HG02798 (cell line): Measurements from ENCODE around the gene SEBOX.

Experiments used
- ATAC-seq: cut with Tn5 transposase; IDR thresholded peaks from one replicate; pipeline ENCODE4 v1.9.1; 2021; ENCODE audit warnings: mild to moderate bottlenecking; ENCODE audit not compliant: unreplicated experiment, poor library complexity

SEBOX gene

DNA sequence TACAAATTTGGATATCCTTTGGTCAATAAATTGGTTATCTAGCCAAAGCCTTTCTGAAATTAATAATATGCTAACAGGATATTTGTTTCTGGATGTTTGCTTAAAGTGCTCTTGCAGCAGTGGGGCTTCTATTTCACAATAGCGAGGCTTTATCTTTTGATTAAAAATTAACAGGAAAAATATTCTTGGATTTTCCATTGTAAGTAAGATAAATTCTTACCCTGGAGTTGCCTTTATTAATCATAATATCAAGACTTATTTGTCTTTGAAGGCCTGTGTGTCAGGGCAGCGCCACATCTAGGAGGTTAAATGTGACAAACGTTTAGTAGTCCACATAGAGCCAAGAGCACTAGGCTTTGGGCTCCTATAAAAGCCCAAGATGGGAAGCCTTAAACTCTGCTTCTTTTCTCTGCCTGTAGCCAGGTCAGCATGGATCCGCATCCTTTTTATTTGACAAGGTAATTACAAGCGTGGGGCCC is 40.7 kb downstream of the SEBOX start:
- no peak for ATAC-seq

DNA sequence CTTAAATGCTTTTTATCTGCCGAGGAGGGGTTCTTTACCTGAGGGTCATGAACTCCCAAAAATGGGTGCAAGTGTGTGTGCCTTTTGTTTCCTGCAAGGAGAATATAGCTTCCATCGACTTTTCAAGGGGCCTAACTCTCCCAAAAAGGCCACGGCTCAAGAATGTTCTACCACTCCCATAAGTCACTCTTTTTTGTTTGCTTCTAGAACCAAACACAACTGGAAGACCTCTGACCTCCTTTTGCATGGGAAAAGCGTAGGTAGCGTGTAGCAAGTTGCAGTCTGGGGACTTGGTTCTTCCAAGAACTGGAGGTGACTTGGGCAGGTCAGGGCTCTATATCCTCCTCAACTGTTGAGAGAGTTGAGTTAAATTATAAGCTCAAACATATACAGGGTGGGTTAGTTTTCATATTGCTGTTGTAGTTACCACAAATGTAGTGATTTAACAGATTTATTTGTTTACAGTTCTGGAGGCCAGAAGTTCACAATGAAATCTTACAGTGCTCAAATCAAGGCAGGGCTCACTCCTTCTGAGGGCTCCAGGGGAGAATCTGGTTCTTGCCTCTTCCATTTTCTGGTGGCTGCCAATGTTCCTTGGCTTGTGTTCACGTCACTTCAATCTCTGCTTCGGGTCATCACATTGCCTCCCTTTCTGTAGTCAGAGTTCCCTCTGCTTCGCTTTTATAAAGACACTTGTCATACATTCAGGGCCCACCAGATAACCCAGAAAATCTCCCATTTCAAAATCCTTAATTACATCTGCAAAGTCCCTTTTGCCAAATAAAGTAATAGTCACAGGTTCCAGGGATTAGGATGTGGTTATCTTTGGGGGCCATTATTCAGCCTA is 44.6 kb downstream of the SEBOX start:
- no peak for ATAC-seq

DNA sequence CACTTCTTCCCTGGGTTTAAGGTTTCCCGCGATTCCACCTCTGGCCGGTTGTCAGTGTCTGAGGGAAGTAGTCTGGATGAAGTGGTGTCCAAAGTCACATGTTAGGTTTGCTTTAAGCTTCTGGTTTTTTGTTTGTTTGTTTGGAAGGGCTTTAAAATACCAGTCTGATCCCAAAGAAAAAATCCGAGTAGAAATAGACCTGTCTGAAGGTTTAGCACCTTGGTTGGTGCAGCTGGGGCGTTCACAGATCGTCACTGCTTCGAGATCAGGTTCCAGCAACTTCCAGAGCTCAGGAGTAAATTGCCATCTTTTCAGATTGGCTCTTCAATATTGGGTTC is 45.4 kb downstream of the SEBOX start:
- ATAC-seq = no peak

DNA sequence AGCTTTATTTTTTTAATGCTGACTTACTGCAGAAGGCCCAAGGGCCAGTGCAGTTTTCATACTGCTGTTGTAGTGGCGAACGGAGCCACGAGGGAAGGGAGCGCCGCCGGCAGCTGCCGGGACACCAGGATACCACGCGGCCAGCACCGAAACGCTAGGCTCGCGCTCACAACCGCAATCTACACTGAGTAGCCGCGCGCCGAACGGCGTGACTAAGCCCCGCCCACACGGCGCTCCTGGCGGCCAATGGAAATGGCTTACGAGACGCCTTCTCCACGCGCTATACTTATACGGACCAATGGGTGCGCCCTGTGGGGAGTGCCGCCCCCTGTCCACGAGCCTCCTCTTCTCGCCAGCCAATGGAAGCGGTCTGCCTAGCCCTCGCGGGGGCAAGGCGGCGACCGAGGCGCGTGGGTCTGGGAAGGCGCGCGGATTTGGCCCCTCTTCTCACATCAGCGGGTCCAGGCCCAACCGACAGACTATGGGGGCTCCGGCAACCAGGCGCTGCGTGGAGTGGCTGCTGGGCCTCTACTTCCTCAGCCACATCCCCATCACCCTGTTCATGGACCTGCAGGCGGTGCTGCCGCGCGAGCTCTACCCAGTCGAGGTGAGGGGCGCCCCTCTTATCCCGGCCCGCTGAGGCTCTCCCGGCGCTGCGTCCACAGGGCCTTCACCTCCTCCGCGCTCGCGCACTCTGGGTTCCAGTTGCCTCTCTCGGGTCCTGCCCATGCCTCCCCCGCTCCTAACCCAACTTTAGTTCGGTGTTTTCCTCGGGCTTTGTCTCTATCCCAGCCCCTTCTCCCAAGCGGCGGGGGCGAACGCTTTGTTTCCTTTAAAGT is 46.0 kb downstream of the SEBOX start, which contains the start of gene TMEM97:
Gene TMEM97 (plus strand): TSS at position 442 of the 839 bp plus-strand sequence. CDS start 40 bp downstream, at position 482.
- ATAC-seq = peak; percentile 99

DNA sequence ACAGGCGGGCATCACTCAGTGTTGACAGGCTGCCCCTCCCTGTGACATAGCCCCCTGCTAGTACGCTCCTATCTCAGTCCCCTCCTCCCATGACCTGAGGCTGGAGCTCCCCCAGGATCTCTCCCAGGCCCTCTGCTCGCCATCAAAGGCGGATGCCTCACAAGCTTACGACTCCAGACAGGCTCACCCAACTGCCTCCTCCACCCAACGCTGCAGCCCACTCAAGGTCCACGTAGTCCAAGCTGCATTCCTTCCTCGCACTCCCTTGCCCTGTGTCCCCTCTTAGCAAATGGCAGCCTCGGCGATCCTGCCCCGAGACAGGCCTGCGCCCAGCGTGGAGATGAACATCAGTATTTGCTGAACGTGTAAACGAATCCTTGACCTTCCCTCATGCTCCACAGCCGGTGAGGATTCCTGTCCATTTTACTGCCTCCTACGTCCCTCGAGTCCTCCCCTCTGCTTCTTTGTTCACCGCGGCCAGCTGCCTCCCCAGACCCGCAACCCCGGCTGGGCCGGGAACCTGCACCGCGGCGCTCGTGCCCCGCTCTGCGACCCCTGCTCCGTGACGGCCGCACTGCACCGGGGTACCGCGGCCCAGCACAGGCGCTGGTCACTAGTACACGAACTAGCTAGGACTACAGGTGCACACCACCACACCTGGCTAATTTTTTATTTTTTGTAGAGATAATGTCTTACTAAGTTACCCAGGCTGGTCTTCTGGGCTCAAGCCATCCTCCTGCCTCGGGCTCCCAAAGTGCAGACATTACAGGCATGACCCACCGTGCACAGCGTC is 46.8 kb downstream of the SEBOX start:
- ATAC-seq = no peak

DNA sequence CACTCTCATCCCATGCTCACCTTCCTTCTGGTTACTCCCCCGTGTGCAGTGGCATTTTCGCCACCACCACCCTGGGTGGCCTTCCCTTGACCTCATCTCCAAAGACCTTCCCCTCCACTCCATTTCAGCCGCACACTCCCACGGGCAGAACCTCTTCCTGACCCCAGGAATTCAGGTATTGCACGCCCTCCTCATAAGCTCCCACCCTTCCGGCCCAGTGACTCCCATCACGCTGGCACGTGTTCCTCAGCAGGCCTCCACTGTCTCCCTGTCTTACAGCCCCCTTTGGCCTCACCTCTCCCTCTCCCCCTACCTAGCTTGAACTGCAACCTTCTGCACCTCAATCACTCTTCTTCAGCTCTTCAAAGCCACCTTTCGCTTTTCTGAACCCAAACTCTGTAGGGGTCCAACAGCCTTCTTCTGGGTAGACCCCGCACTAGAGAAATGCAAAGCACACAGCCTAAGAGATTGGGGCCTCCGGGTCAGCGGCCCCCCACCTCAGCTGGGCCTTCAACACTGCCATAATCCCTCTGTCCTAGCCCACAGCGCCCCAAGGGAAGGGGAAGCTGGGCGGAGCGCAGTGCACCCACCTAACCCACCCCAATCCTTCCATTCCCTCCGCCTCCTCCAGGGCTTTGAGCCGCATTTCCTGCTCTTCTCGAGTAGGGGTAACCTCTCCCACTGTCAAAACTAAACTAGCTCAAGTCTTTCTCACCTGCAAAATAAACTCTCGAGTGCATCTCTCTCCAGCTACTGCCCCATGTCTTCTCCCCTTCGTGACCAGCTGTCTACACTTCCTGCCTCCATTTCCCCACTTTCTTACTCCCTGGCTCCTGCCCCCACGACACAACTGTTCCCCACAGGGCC is 47.7 kb downstream of the SEBOX start:
- ATAC-seq = no peak

DNA sequence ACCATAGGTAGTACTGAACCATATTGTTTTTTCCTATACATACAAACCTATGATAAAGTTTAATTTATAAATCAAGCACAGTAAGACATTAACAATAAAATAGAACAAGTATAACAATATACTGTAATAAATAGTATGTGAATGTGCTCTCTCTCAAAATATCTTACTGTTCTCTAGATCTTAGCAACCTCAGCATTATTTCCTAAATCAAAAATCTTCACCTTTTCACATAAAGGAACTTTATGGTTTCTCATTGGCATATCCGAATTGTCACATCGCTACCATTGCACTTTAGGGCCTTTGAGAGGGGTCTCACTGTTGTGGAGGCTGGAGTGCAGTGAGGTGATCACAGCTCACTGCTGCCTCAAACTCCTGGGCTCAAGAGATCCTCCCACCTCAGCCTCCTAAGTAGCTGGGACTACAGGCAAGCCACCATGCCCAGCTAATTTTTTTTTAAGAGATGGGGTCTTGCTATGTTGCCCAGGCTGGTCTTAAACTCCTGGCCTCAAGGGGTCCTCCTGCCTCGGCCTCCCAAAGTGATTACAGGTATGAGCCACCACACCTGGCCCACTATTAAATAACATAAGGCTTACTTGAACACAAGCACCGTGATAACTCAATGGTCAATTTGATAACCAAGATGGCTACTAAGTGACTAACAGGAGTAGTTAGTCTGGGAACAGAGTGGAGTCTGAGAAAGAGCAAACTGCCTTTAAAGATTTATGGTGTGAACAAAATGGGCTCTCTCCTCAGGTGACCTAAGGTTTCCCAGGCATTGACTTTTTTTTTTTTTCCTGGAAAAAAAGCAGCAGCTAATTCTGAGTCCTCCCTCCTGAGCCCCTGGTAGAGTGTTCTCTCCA is 48.9 kb downstream of the SEBOX start:
- ATAC-seq = no peak

DNA sequence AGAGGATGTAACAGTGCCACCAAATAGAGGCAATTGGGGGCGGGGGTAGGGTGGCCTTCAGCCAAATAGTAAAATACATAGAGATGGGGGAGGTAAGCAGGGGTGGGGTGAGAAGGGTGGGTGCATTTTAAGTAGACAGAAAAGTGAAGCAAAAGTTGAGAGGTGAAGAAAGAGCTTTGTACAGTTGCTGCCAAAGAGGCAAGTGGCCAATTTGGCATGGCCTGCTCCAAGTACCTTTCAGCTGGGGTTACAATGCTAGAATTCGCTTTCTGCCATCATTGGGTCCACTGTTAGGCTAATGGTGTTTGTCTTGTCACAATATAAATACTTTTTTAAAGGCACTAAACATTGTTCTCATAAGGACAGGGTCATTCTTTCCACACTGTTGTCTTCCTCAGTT is 51.2 kb downstream of the SEBOX start:
- no peak for ATAC-seq
